Esophagus muscularis mucosa (tissue), 3 donors: ENCODE results near the gene KHK.
A peak's percentile ranks its signal among the peaks of the same experiment; 100 is the strongest.

ENCODE experiments used
- POLR2A ChIP-seq: fragments of 450-650 bp; IDR thresholded peaks from one replicate; pipeline ENCODE4 v1.6.1; 2017; ENCODE audit warnings: antibody characterized with exemption, moderate library complexity, mild to moderate bottlenecking, low read depth
- POLR2AphosphoS5 ChIP-seq, 2 donors: sonication (generic); formaldehyde crosslinking; IDR thresholded peaks; one replicate each; pipeline ENCODE4 v1.6.1; 2017; ENCODE audit warnings: antibody characterized with exemption in 2 of 2
- TF ChIP-seq, protein P1 (sequence below), 3 experiments: fragments of 200-600 bp in 2 of 3; fragments of 450-650 bp in 1 of 3; sonication (generic) in 2 of 3; IDR thresholded peaks; one replicate each; pipeline ENCODE4 v1.5.1; 2017 to 2019; ENCODE audit warnings: antibody characterized with exemption in 3 of 3, mild to moderate bottlenecking in 2 of 3, moderate library complexity in 1 of 3

DNA sequence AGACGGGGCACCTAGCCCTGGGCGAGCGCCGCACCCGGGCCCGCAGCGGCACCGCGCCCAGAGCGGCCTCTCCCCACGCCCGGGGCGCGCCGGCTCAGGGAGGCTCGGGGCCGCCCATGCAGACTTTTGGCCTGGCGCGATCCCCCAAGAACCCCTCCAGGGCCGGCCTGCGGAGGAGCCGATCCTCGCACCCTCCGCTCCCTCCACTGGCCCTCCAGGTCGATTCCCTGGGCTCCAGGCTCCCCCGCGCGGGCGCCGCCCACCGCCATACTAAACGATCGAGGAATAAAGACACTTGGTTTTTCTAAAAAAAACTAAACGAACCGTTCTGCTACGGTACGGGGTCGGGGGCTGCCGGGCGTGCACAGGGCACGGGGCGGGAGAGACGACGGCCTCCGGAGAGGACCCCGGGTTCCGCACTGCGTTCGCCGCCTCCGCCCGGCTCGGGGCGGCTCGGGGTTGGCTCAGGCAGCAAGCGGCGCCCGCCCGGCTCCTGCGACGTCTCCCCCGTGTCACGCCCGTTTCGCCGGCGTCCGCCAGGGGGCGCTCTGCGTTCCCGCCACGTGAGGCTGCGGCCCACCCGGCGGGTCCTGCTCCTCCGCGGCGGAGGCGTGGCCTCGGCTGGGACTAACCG, 365 bp upstream of the KHK start:
- TF ChIP-seq, protein P1, sequence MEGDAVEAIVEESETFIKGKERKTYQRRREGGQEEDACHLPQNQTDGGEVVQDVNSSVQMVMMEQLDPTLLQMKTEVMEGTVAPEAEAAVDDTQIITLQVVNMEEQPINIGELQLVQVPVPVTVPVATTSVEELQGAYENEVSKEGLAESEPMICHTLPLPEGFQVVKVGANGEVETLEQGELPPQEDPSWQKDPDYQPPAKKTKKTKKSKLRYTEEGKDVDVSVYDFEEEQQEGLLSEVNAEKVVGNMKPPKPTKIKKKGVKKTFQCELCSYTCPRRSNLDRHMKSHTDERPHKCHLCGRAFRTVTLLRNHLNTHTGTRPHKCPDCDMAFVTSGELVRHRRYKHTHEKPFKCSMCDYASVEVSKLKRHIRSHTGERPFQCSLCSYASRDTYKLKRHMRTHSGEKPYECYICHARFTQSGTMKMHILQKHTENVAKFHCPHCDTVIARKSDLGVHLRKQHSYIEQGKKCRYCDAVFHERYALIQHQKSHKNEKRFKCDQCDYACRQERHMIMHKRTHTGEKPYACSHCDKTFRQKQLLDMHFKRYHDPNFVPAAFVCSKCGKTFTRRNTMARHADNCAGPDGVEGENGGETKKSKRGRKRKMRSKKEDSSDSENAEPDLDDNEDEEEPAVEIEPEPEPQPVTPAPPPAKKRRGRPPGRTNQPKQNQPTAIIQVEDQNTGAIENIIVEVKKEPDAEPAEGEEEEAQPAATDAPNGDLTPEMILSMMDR (IDR thresholded peaks at IDR 0.05): peak; percentile 91 to 96 (median 96)
- TF ChIP-seq POLR2A (peak; percentile 73), POLR2AphosphoS5 (IDR thresholded peaks at IDR 0.05) (peak; percentile 90)
